ENCODE data around the gene FGF12.

GRCh38 chr3:192700885-192701284 lies 26.5 kb downstream of the FGF12 start:
- TF ChIP-seq POLR2AphosphoS5 (IDR thresholded peaks at IDR 0.05): no peak
- TF ChIP-seq CTCF (IDR thresholded peaks at IDR 0.05): no peak
- TF ChIP-seq POLR2A (IDR thresholded peaks at IDR 0.05): no peak
- no peak for TF ChIP-seq EP300 (IDR thresholded peaks at IDR 0.05)
